IMR-90 (cell line): ENCODE data around the gene RAB6A. TPM values are rescaled to one million over a fixed set of nuclear protein-coding genes. Genes with fewer than 3 reads are reported as not detected.

Source experiments
- ATAC-seq: fragments of 200-7000 bp; cut with Tn5 transposase; 2 replicates; pipeline ENCODE4 v1.9.1; 2020; ENCODE audit warnings: low read depth, mild to moderate bottlenecking, moderate library complexity
- BruUV-seq: library from RNA; stranded (reverse); fragments of 400-500 nt; replicated peaks from 2 replicates; lab custom pipeline; 2021; lab: Mats Ljungman, UMichigan
- CTCF ChIA-PET: fragments of 300-600 bp; formaldehyde crosslinking; extraction: SDS; loops from one replicate; lab custom pipeline; 2021; ENCODE audit warnings: antibody characterized with exemption; lab: Yijun Ruan, JAX
- POLR2A ChIA-PET: fragments of 300-600 bp; sonication (Branson Sonifier 250); formaldehyde crosslinking; loops from one replicate; lab custom pipeline; 2022; ENCODE audit warnings: antibody characterized with exemption; ENCODE audit not compliant: unreplicated experiment; lab: Charles Lee
- DNase-seq: peaks from one replicate; pipeline ENCODE4 v3.0.0; 2013
- H2AFZ ChIP-seq: replicated peaks from 2 replicates; pipeline ENCODE3; 2013; ENCODE audit warnings: low read length, mild to moderate bottlenecking; ENCODE audit not compliant: poor library complexity
- H2AK5ac ChIP-seq: 2 replicates; pipeline ENCODE4 v1.6.1; 2013; ENCODE audit warnings: low read depth, low read length, inconsistent platforms
- H2AK9ac ChIP-seq: replicated peaks from 2 replicates; pipeline ENCODE3; 2013; ENCODE audit warnings: mild to moderate bottlenecking, low read depth, low read length, moderate library complexity; ENCODE audit not compliant: poor library complexity
- H2BK120ac ChIP-seq: 2 replicates; pipeline ENCODE4 v1.6.1; 2013; ENCODE audit warnings: low read depth, low read length, inconsistent platforms
- H2BK15ac ChIP-seq: 3 replicates; pipeline ENCODE4 v1.6.1; 2013; ENCODE audit warnings: low read depth, low read length, inconsistent platforms
- H2BK20ac ChIP-seq: 2 replicates; pipeline ENCODE4 v1.6.1; 2013; ENCODE audit warnings: low read depth, mild to moderate bottlenecking, inconsistent platforms, low read length, moderate library complexity
- H2BK5ac ChIP-seq: 2 replicates; pipeline ENCODE4 v1.6.1; 2013; ENCODE audit warnings: mild to moderate bottlenecking, low read depth, low read length, inconsistent platforms; ENCODE audit not compliant: poor library complexity, severe bottlenecking
- H3K14ac ChIP-seq: replicated peaks from 2 replicates; pipeline ENCODE4 v1.6.1; 2013; ENCODE audit warnings: low read depth, low read length, inconsistent platforms
- H3K18ac ChIP-seq: 2 replicates; pipeline ENCODE4 v1.6.1; 2013; ENCODE audit warnings: low read depth, low read length, control low read depth
- H3K23ac ChIP-seq: 2 replicates; pipeline ENCODE4 v1.6.1; 2013; ENCODE audit warnings: low read depth, low read length, inconsistent platforms
- H3K27ac ChIP-seq: 2 replicates; pipeline ENCODE4 v1.5.1; 2013; ENCODE audit warnings: mild to moderate bottlenecking, control low read depth, low read length; ENCODE audit not compliant: insufficient read depth
- H3K27me3 ChIP-seq: 2 replicates; pipeline ENCODE4 v1.6.1; 2013; ENCODE audit warnings: low read length; ENCODE audit not compliant: control insufficient read depth, insufficient read depth
- H3K36me3 ChIP-seq: 2 replicates; pipeline ENCODE4 v1.6.1; 2013; ENCODE audit warnings: low read length, mixed read lengths; ENCODE audit not compliant: control insufficient read depth, insufficient read depth
- H3K4ac ChIP-seq: 2 replicates; pipeline ENCODE4 v1.6.1; 2013; ENCODE audit warnings: low read depth, low read length, inconsistent platforms
- H3K4me1 ChIP-seq: 2 replicates; pipeline ENCODE4 v1.6.1; 2013; ENCODE audit warnings: low read length, mixed read lengths; ENCODE audit not compliant: control insufficient read depth, insufficient read depth
- H3K4me2 ChIP-seq: 2 replicates; pipeline ENCODE4 v1.6.1; 2013; ENCODE audit warnings: low read depth, mild to moderate bottlenecking, control low read depth, low read length, moderate library complexity
- H3K4me3 ChIP-seq: 2 replicates; pipeline ENCODE4 v1.5.1; 2013; ENCODE audit warnings: low read depth, mild to moderate bottlenecking, control low read depth, low read length, moderate library complexity; ENCODE audit not compliant: insufficient read depth
- H3K56ac ChIP-seq: 2 replicates; pipeline ENCODE4 v1.6.1; 2013; ENCODE audit warnings: low read length, inconsistent platforms; ENCODE audit not compliant: insufficient read depth; ENCODE audit errors: extremely low read depth
- H3K79me1 ChIP-seq, 2 experiments: 2 replicates each; pipeline ENCODE4 v1.6.1; 2013; ENCODE audit warnings: low read length in 2 of 2, inconsistent platforms in 1 of 2, low read depth in 1 of 2
- H3K9ac ChIP-seq: 2 replicates; pipeline ENCODE4 v1.6.1; 2013; ENCODE audit warnings: low read depth, low read length, control low read depth
- H3K9me1 ChIP-seq: 2 replicates; pipeline ENCODE4 v1.6.1; 2013; ENCODE audit warnings: low read length, inconsistent platforms; ENCODE audit not compliant: insufficient read depth
- H3K9me3 ChIP-seq: 2 replicates; pipeline ENCODE4 v1.6.1; 2013; ENCODE audit warnings: low read length; ENCODE audit not compliant: control insufficient read depth, insufficient read depth
- H4K20me1 ChIP-seq: 2 replicates; pipeline ENCODE4 v1.6.1; 2013; ENCODE audit warnings: low read length, inconsistent platforms; ENCODE audit not compliant: insufficient read depth
- H4K5ac ChIP-seq: 2 replicates; pipeline ENCODE4 v1.6.1; 2013; ENCODE audit warnings: mild to moderate bottlenecking, low read depth, low read length, control low read depth
- H4K8ac ChIP-seq, 2 experiments: 2 replicates each; pipeline ENCODE4 v1.6.1; 2013; ENCODE audit warnings: low read depth in 2 of 2, low read length in 2 of 2, control low read depth in 1 of 2, inconsistent platforms in 1 of 2
- H4K91ac ChIP-seq: 2 replicates; pipeline ENCODE4 v1.6.1; 2013; ENCODE audit warnings: low read depth, low read length, inconsistent platforms; ENCODE audit not compliant: insufficient read depth
- BHLHE40 ChIP-seq: fragments of 150-350 bp; IDR thresholded peaks from 2 replicates; pipeline ENCODE4 v1.6.1; 2016; ENCODE audit warnings: mild to moderate bottlenecking, low read depth, low read length
- CEBPB ChIP-seq: IDR thresholded peaks from 2 replicates; pipeline ENCODE4 v1.6.1; 2012; ENCODE audit warnings: low read depth, low read length, improper control_type of control experiment
- CHD1 ChIP-seq: IDR thresholded peaks from 2 replicates; pipeline ENCODE4 v1.6.1; 2012; ENCODE audit warnings: low read depth, low read length, improper control_type of control experiment
- ELK1 ChIP-seq: fragments of 150-350 bp; IDR thresholded peaks from 2 replicates; pipeline ENCODE4 v1.6.1; 2016; ENCODE audit warnings: low read depth, mild to moderate bottlenecking, low read length, moderate library complexity, borderline replicate concordance
- FOS ChIP-seq: fragments of 150-350 bp; IDR thresholded peaks from 2 replicates; pipeline ENCODE4 v1.6.1; 2016; ENCODE audit warnings: low read depth, low read length
- MAFK ChIP-seq: IDR thresholded peaks from 2 replicates; pipeline ENCODE4 v1.6.1; 2012; ENCODE audit warnings: low read depth, low read length, improper control_type of control experiment
- MAZ ChIP-seq: IDR thresholded peaks from 2 replicates; pipeline ENCODE4 v1.6.1; 2012; ENCODE audit warnings: low read depth, mild to moderate bottlenecking, low read length, improper control_type of control experiment, moderate library complexity, borderline replicate concordance
- MXI1 ChIP-seq: IDR thresholded peaks from 2 replicates; pipeline ENCODE4 v1.6.1; 2012; ENCODE audit warnings: low read depth, mild to moderate bottlenecking, low read length, moderate library complexity, borderline replicate concordance
- NFE2L2 ChIP-seq: fragments of 150-350 bp; IDR thresholded peaks from 2 replicates; pipeline ENCODE4 v1.6.1; 2016; ENCODE audit warnings: low read depth, mild to moderate bottlenecking, low read length
- POLR2A ChIP-seq: IDR thresholded peaks from 2 replicates; pipeline ENCODE4 v1.6.1; 2012; ENCODE audit warnings: mild to moderate bottlenecking, low read depth, low read length
- RAD21 ChIP-seq: IDR thresholded peaks from 2 replicates; pipeline ENCODE4 v1.6.1; 2012; ENCODE audit warnings: low read length, improper control_type of control experiment
- RCOR1 ChIP-seq: IDR thresholded peaks from 2 replicates; pipeline ENCODE4 v1.6.1; 2012; ENCODE audit warnings: mild to moderate bottlenecking, low read length, improper control_type of control experiment; ENCODE audit not compliant: insufficient replicate concordance
- RFX5 ChIP-seq: IDR thresholded peaks from 2 replicates; pipeline ENCODE4 v1.8.0; 2012; ENCODE audit warnings: low read depth, mild to moderate bottlenecking, low read length, moderate library complexity
- SMC3 ChIP-seq: fragments of 150-350 bp; IDR thresholded peaks from 2 replicates; pipeline ENCODE4 v1.6.1; 2016; ENCODE audit warnings: low read depth, mild to moderate bottlenecking, antibody characterized with exemption, low read length, moderate library complexity
- USF2 ChIP-seq: fragments of 150-350 bp; IDR thresholded peaks from 2 replicates; pipeline ENCODE4 v1.6.1; 2017; ENCODE audit warnings: mild to moderate bottlenecking, antibody characterized with exemption, low read length, low read depth
- WGBS, 2 experiments: methylation state at CpG; one replicate each; pipeline versions ENCODE4 v1.1.5 to v1.1.7; 2013; ENCODE audit warnings: missing lambda C conversion rate in 2 of 2; ENCODE audit not compliant: insufficient read length in 1 of 2; ENCODE audit errors: extremely low coverage in 2 of 2; 5-methylcytosine and 5-hydroxymethylcytosine counted together
- dilution Hi-C: fragments of 300-500 bp; cut with HindIII; formaldehyde crosslinking; loops from one replicate; pipeline ENCODE4 v1.14.3; 2018; ENCODE audit warnings: low sequenced_read_pairs; ENCODE audit not compliant: unreplicated experiment
- in situ Hi-C: fragments of 300-500 bp; cut with MboI; formaldehyde crosslinking; loops from 3 replicates; pipeline ENCODE4 v1.14.3; 2019; ENCODE audit warnings: low sequenced_read_pairs, inconsistent platforms, mixed read lengths
- intact Hi-C: fragments of 100-400 bp; cut with micrococcal nuclease; formaldehyde crosslinking; loops from 2 replicates; pipeline ENCODE4 v1.10.0; 2022
- polyA plus RNA-seq, 3 experiments: library from polyadenylated mRNA; depleted of rRNA; stranded (reverse); fragments of >200 nt; gene quantifications; 2 replicates each; pipeline ENCODE4 v1.2.3, GENCODE V29; 2012; ENCODE audit warnings: low replicate concordance in 1 of 3
- total RNA-seq: library from RNA; depleted of rRNA; stranded (reverse); fragments of >200 nt; gene quantifications from 2 replicates; pipeline ENCODE4 v1.2.3, GENCODE V29; 2012
- TF ChIP-seq, protein P1 (sequence below): conservative IDR thresholded peaks from 2 replicates; pipeline ENCODE4 v1.5.1; 2012; ENCODE audit warnings: mild to moderate bottlenecking, low read depth, low read length, improper control_type of control experiment

RAB6A gene
- total and polyA plus RNA-seq, 2 of the 4 experiments (the other 2 are of a cell fraction): 65.5 to 81.0 TPM

GRCh38 chr11:73651252-73651651 is 109.6 kb downstream of the RAB6A start:
- BruUV-seq: no TSS peak
- WGBS, 2 experiments: 86% methylated on average over 1 of the region's 5 CpGs; no CpG with 5 or more reads in 1 of the 2 experiments
- no peak overlapping the region for H3K27ac ChIP-seq
- TF ChIP-seq RCOR1 (no peak), MAZ (no peak), CHD1 (no peak), NFE2L2 (no peak), POLR2A (no peak), SMC3 (no peak), USF2 (no peak), RFX5 (no peak), BHLHE40 (no peak), RAD21 (no peak), MXI1 (no peak), ELK1 (no peak), MAFK (no peak), CEBPB (no peak), FOS (no peak)
- TF ChIP-seq, protein P1, sequence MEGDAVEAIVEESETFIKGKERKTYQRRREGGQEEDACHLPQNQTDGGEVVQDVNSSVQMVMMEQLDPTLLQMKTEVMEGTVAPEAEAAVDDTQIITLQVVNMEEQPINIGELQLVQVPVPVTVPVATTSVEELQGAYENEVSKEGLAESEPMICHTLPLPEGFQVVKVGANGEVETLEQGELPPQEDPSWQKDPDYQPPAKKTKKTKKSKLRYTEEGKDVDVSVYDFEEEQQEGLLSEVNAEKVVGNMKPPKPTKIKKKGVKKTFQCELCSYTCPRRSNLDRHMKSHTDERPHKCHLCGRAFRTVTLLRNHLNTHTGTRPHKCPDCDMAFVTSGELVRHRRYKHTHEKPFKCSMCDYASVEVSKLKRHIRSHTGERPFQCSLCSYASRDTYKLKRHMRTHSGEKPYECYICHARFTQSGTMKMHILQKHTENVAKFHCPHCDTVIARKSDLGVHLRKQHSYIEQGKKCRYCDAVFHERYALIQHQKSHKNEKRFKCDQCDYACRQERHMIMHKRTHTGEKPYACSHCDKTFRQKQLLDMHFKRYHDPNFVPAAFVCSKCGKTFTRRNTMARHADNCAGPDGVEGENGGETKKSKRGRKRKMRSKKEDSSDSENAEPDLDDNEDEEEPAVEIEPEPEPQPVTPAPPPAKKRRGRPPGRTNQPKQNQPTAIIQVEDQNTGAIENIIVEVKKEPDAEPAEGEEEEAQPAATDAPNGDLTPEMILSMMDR: no peak
- intact Hi-C loops: no loop called here
- no peak overlapping the region for H4K5ac ChIP-seq
- H3K23ac ChIP-seq: no peak overlapping the region
- no peak for DNase-seq
- ChIA-PET CTCF (interaction anchor here (0.6 kb wide), 1 partner anchor 229 kb away, joined by 4 read pairs; no protein-coding TSS in a partner anchor), POLR2A (no interaction called here)
- no peak overlapping the region for H3K4me2 ChIP-seq
- H3K79me1 ChIP-seq: no peaks in the 10 kb centered on the region
- no peak overlapping the region for H2BK120ac ChIP-seq
- no peak overlapping the region for H2BK20ac ChIP-seq
- H2AK9ac ChIP-seq: no peak overlapping the region
- dilution Hi-C loops: no loop called here
- no peak overlapping the region for H2AK5ac ChIP-seq
- in situ Hi-C loops: no loop called here
- no peak overlapping the region for H3K9ac ChIP-seq
- peaks cover 18% of the 10 kb centered on the region for H3K27me3 ChIP-seq
- no peak for ATAC-seq
- H3K18ac ChIP-seq: no peak overlapping the region
- no peak overlapping the region for H3K56ac ChIP-seq
- H3K36me3 ChIP-seq: no peaks in the 10 kb centered on the region
- H2AFZ ChIP-seq: no peak overlapping the region
- H3K14ac ChIP-seq: no peak overlapping the region
- H4K20me1 ChIP-seq: no peaks in the 10 kb centered on the region
- H3K4me3 ChIP-seq: no peak overlapping the region
- H2BK5ac ChIP-seq: no peak overlapping the region
- H3K4me1 ChIP-seq: peaks cover 2% of the 10 kb centered on the region; the same call in 1 of the 2 replicates
- no peak overlapping the region for H4K91ac ChIP-seq
- no peak overlapping the region for H2BK15ac ChIP-seq
- peaks cover 4% of the 10 kb centered on the region for H3K9me1 ChIP-seq
- no peaks in the 10 kb centered on the region for H3K9me3 ChIP-seq
- no peak overlapping the region for H3K4ac ChIP-seq
- H4K8ac ChIP-seq: no peak overlapping the region
